MCF 10A (cell line): ENCODE measurements around the gene TRPC4AP. TPM values are rescaled to one million over a fixed set of nuclear protein-coding genes. Genes with fewer than 3 reads are reported as not detected.

ENCODE experiments used
- BruUV-seq: library from RNA; stranded (reverse); fragments of 400-500 nt; replicated peaks from 2 replicates; lab custom pipeline; 2021; lab: Mats Ljungman, UMichigan
- CTCF ChIA-PET: fragments of 300-600 bp; sonication (Branson Sonifier 250); formaldehyde crosslinking; extraction: SDS; loops from one replicate; lab custom pipeline; 2021; ENCODE audit warnings: antibody characterized with exemption, inconsistent platforms; lab: Yijun Ruan, JAX
- POLR2A ChIA-PET: fragments of 300-600, 350-650 bp; sonication (Branson Sonifier 250); formaldehyde crosslinking; extraction: SDS; loops from one replicate; lab custom pipeline; 2020; ENCODE audit warnings: antibody characterized with exemption, inconsistent platforms; lab: Yijun Ruan, JAX
- DNase-seq: peaks from one replicate; pipeline ENCODE4 v3.0.0-alpha.2; 2018; ENCODE audit not compliant: unreplicated experiment
- H3K27ac Mint-ChIP-seq: one replicate; pipeline ENCODE4 v1.8.0; 2022; ENCODE audit warnings: mild to moderate bottlenecking, low read depth, mixed read lengths; ENCODE audit not compliant: unreplicated experiment
- H3K27me3 Mint-ChIP-seq: one replicate; pipeline ENCODE4 v1.8.0; 2022; ENCODE audit warnings: mixed read lengths; ENCODE audit not compliant: insufficient read depth, unreplicated experiment
- H3K36me3 Mint-ChIP-seq: one replicate; pipeline ENCODE4 v1.8.0; 2022; ENCODE audit warnings: mild to moderate bottlenecking, moderate library complexity, mixed read lengths; ENCODE audit not compliant: insufficient read depth, unreplicated experiment
- H3K4me1 Mint-ChIP-seq: one replicate; pipeline ENCODE4 v1.8.0; 2022; ENCODE audit warnings: mixed read lengths; ENCODE audit not compliant: insufficient read depth, unreplicated experiment
- H3K4me3 Mint-ChIP-seq: one replicate; pipeline ENCODE4 v1.8.0; 2022; ENCODE audit warnings: mild to moderate bottlenecking, moderate library complexity, mixed read lengths; ENCODE audit not compliant: unreplicated experiment
- H3K9me3 Mint-ChIP-seq: one replicate; pipeline ENCODE4 v1.8.0; 2022; ENCODE audit warnings: mixed read lengths; ENCODE audit not compliant: unreplicated experiment
- CTCF ChIP-seq: fragments of 200-600 bp; IDR thresholded peaks from one replicate; pipeline ENCODE4 v1.8.0; 2022; ENCODE audit warnings: antibody characterized with exemption, mild to moderate bottlenecking; ENCODE audit not compliant: unreplicated experiment
- intact Hi-C: fragments of 100-400 bp; cut with micrococcal nuclease; formaldehyde crosslinking; loops from 2 replicates; pipeline ENCODE4 v1.14.1; 2022
- total RNA-seq: library from RNA; stranded (reverse); gene quantifications from 2 replicates; pipeline ENCODE4 v1.2.3, GENCODE V29; 2022

TRPC4AP gene
- total RNA-seq, 1 experiment from 2014 or later, result 51.8 TPM

- TF ChIP-seq CTCF, result no peak
- Mint-ChIP-seq H3K9me3 (no peaks in the 10 kb centered on the region), H3K27ac (no peak overlapping the region), H3K36me3 (peaks cover 54% of the 10 kb centered on the region), H3K4me1 (no peaks in the 10 kb centered on the region), H3K27me3 (no peaks in the 10 kb centered on the region), H3K4me3 (no peak overlapping the region)
- DNase-seq, result no peak
- no TSS peak for BruUV-seq
- intact Hi-C loops, result no loop called here
- POLR2A ChIA-PET, result interaction anchor here (0.7 to 1.4 kb wide), 3 partner anchors 9 to 27 kb away, joined by 4 read pairs; no protein-coding TSS in a partner anchor
- CTCF ChIA-PET, result interaction anchor here (0.6 to 1.6 kb wide), 3 partner anchors 43 to 170 kb away, joined by 3 to 6 read pairs (median 3); partner anchors contain the start of genes GSS and MYH7B
These were observed 94.2 kb downstream of the TRPC4AP start for GRCh38 chr20:34998331-34998950.

GRCh38 chr20:34997774-34998173 lies 94.8 kb downstream of the TRPC4AP start:
- Mint-ChIP-seq H3K4me3 (no peak overlapping the region), H3K9me3 (no peaks in the 10 kb centered on the region), H3K36me3 (peaks cover 48% of the 10 kb centered on the region), H3K27ac (no peak overlapping the region), H3K4me1 (no peaks in the 10 kb centered on the region), H3K27me3 (no peaks in the 10 kb centered on the region)
- intact Hi-C loops, result no loop called here
- ChIA-PET CTCF (interaction anchor here (0.5 to 1.6 kb wide), 3 partner anchors 98 to 271 kb away, joined by 3 to 6 read pairs (median 5); no protein-coding TSS in a partner anchor), POLR2A (interaction anchor here (1.0 kb wide), 1 partner anchor 11 kb away, joined by 4 read pairs; no protein-coding TSS in a partner anchor)
- DNase-seq, result no peak
- TF ChIP-seq CTCF, result no peak
- BruUV-seq, result no TSS peak

- no peak for DNase-seq
- no peak overlapping the region for H3K4me3 Mint-ChIP-seq
- no peaks in the 10 kb centered on the region for H3K27me3 Mint-ChIP-seq
- peaks cover 49% of the 10 kb centered on the region for H3K36me3 Mint-ChIP-seq
- no peak for TF ChIP-seq CTCF
- CTCF ChIA-PET, result interaction anchor here (0.5 to 0.7 kb wide), 2 partner anchors 25 to 272 kb away, joined by 3 to 5 read pairs; no protein-coding TSS in a partner anchor
- BruUV-seq, result no TSS peak
- intact Hi-C loops, result no loop called here
- POLR2A ChIA-PET, result interaction anchor here (0.6 to 1.0 kb wide), 3 partner anchors 10 to 121 kb away, joined by 3 to 5 read pairs (median 4); partner anchors contain the start of gene ACSS2
- no peaks in the 10 kb centered on the region for H3K4me1 Mint-ChIP-seq
- no peak overlapping the region for H3K27ac Mint-ChIP-seq
- H3K9me3 Mint-ChIP-seq, result no peaks in the 10 kb centered on the region
These were observed 95.5 kb downstream of the TRPC4AP start for GRCh38 chr20:34997131-34997561.

- Mint-ChIP-seq H3K36me3 (peaks cover 49% of the 10 kb centered on the region), H3K27ac (no peak overlapping the region), H3K9me3 (no peaks in the 10 kb centered on the region), H3K4me3 (no peak overlapping the region), H3K4me1 (no peaks in the 10 kb centered on the region), H3K27me3 (no peaks in the 10 kb centered on the region)
- ChIA-PET CTCF (interaction anchor here (0.5 to 1.0 kb wide), 2 partner anchors 65 to 1496 kb away, joined by 3 to 4 read pairs; no protein-coding TSS in a partner anchor), POLR2A (interaction anchor here (0.6 to 1.0 kb wide), 2 partner anchors 73 to 120 kb away, joined by 3 to 5 read pairs; partner anchors contain the start of gene ACSS2)
- no TSS peak for BruUV-seq
- DNase-seq, result no peak
- TF ChIP-seq CTCF, result no peak
- intact Hi-C loops, result no loop called here
These were observed 96.2 kb downstream of the TRPC4AP start for GRCh38 chr20:34996243-34997028.
